Lower leg skin (tissue), 3 donors: Measurements from ENCODE around the gene RBM44.

Experiments
- POLR2A ChIP-seq, 2 donors: fragments of 450-650 bp; IDR thresholded peaks; one replicate each; pipeline ENCODE4 v1.6.1; 2016 to 2017; ENCODE audit warnings: antibody characterized with exemption in 2 of 2, mild to moderate bottlenecking in 1 of 2, moderate library complexity in 1 of 2
- TF ChIP-seq, protein P1 (sequence below), 3 donors: fragments of 450-650 bp; IDR thresholded peaks; one replicate each; pipeline ENCODE4 v1.5.1; 2016; ENCODE audit warnings: antibody characterized with exemption in 3 of 3, mild to moderate bottlenecking in 3 of 3, moderate library complexity in 2 of 3

DNA sequence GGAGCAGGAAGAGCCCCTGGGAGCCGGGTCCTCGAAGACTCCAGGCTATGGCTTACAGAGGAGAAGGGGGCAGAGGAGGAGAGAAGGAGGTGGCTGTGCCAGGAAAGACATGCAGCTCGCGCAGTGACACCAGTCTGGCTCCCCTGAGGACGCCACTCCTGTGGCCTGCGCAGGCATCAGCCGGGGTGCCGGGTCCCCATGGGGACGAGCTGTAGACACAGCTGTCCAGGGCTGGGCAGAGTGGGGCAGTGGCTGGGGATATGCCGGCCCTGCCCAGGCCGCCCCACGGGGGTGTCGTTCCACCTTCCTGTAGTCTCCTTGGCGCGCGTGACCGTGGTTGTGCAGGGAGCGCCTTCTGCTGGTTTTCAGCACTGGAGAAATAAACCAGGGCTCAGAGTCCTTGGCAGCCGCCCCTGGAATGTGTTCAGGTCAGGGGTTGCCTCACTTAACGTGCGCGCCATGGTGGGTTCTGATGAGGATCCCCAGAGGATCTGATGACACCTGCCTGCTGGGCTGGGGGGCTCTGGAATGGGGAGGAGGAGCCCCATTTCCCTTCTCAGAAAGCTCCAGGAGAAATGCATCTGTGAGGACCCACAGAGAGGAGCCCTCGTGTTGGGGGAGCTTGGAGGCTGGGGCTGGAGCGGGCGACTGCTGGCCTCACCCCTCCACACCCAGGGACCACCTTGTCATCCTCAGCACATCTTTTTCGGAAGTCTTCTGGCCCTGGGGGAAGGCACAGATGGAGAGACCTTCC is 87.5 kb downstream of the RBM44 start:
- TF ChIP-seq, protein P1, sequence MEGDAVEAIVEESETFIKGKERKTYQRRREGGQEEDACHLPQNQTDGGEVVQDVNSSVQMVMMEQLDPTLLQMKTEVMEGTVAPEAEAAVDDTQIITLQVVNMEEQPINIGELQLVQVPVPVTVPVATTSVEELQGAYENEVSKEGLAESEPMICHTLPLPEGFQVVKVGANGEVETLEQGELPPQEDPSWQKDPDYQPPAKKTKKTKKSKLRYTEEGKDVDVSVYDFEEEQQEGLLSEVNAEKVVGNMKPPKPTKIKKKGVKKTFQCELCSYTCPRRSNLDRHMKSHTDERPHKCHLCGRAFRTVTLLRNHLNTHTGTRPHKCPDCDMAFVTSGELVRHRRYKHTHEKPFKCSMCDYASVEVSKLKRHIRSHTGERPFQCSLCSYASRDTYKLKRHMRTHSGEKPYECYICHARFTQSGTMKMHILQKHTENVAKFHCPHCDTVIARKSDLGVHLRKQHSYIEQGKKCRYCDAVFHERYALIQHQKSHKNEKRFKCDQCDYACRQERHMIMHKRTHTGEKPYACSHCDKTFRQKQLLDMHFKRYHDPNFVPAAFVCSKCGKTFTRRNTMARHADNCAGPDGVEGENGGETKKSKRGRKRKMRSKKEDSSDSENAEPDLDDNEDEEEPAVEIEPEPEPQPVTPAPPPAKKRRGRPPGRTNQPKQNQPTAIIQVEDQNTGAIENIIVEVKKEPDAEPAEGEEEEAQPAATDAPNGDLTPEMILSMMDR (IDR thresholded peaks at IDR 0.05): no peak
- no peak for TF ChIP-seq POLR2A (IDR thresholded peaks at IDR 0.05)
